IMR-90 (cell line): Measurements from ENCODE around the gene IL6ST. TPM values are rescaled to one million over a fixed set of nuclear protein-coding genes. Genes with fewer than 3 reads are reported as not detected.
A peak's percentile ranks its signal among the peaks of the same experiment; 100 is the strongest.

ENCODE experiments used
- CEBPB ChIP-seq: IDR thresholded peaks from 2 replicates; pipeline ENCODE4 v1.6.1; 2012; ENCODE audit warnings: low read depth, low read length, improper control_type of control experiment
- FOS ChIP-seq: fragments of 150-350 bp; IDR thresholded peaks from 2 replicates; pipeline ENCODE4 v1.6.1; 2016; ENCODE audit warnings: low read depth, low read length
- MAFK ChIP-seq: IDR thresholded peaks from 2 replicates; pipeline ENCODE4 v1.6.1; 2012; ENCODE audit warnings: low read depth, low read length, improper control_type of control experiment
- POLR2A ChIP-seq: IDR thresholded peaks from 2 replicates; pipeline ENCODE4 v1.6.1; 2012; ENCODE audit warnings: mild to moderate bottlenecking, low read depth, low read length
- RAD21 ChIP-seq: IDR thresholded peaks from 2 replicates; pipeline ENCODE4 v1.6.1; 2012; ENCODE audit warnings: low read length, improper control_type of control experiment
- polyA plus RNA-seq, 3 experiments: library from polyadenylated mRNA; depleted of rRNA; stranded (reverse); fragments of >200 nt; gene quantifications; 2 replicates each; pipeline ENCODE4 v1.2.3, GENCODE V29; 2012; ENCODE audit warnings: low replicate concordance in 1 of 3
- total RNA-seq: library from RNA; depleted of rRNA; stranded (reverse); fragments of >200 nt; gene quantifications from 2 replicates; pipeline ENCODE4 v1.2.3, GENCODE V29; 2012

IL6ST gene
- total and polyA plus RNA-seq, 2 of the 4 experiments (the other 2 are of a cell fraction) = 90.6 to 506 TPM

DNA sequence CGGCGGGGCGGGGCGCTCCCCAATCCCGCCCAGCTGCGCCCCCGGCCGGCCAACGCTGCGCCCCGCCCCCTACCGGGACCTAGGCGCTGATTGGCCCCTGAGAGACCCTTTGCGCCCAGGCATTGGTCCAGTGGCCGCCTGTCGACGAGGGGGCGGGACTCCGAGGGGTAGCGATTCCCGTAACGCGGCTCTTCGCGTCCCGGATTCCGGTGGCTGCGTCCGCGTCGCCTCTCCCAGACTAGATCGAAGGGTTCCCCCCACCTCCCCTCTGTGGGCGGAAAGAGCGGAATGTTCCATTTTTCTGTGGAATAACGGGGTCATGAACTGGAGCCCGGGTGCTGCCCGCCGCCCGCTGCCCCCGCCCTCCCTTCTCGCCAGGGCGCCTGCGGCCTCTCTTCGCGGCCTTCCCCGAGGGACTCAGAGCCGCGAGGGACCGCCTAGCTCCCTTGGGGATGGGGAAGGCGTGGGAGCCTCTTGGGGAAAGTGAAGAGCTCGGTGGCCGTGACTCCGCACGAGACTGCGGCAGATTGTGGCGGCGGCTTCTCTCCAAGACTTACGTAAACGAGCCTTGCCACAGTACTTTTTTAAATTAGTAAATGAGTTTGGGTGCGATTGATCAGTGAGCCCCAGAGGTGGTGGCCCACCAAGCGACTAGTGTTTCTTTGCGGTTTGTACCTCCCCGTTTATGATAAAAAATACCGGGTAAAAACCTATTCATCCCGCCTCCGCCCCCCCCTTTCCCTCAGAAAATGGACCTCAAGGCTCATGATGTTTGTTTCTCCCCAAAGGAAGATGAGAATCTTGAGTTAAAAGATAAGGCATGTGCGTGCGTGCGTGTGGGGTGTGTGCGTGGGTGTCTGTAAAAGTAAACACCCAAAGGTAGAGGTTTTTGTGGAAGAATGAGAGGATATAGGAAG is 493 bp upstream of the IL6ST start (continued):
- TF ChIP-seq FOS (0 out of 2 replicates have a peak, but pooled peaks have one; percentile 19), MAFK (no peak), RAD21 (peak; percentile 15; the same call in 1 of the 2 replicates), POLR2A (peak; percentile 80), CEBPB (no peak)
